Raji (cell line): ENCODE results near the gene FOSB.

Source experiments
- POLR2A ChIP-seq: IDR thresholded peaks from 2 replicates; pipeline ENCODE4 v1.6.1; 2011; ENCODE audit warnings: low read depth, low read length, control low read depth; ENCODE audit not compliant: insufficient read depth

Gene FOSB

GRCh38 chr19:45440259-45440638 is 27.5 kb upstream of the FOSB start:
- no peak for TF ChIP-seq POLR2A

- no peak for TF ChIP-seq POLR2A
Measured at GRCh38 chr19:45440873-45441654, 26.7 kb upstream of the FOSB start.

- TF ChIP-seq POLR2A: no peak
Measured at GRCh38 chr19:45442408-45442777, 25.4 kb upstream of the FOSB start.

- no peak for TF ChIP-seq POLR2A
Measured at GRCh38 chr19:45442778-45443461, 24.9 kb upstream of the FOSB start.

GRCh38 chr19:45443462-45444317 is 24.1 kb upstream of the FOSB start:
- no peak for TF ChIP-seq POLR2A

GRCh38 chr19:45444318-45445041 is 23.3 kb upstream of the FOSB start:
- TF ChIP-seq POLR2A: peak; percentile 59; the same call in 1 of the 2 replicates

GRCh38 chr19:45445139-45445538 is 22.7 kb upstream of the FOSB start:
- no peak for TF ChIP-seq POLR2A

- TF ChIP-seq POLR2A: no peak
Measured at GRCh38 chr19:45446295-45446694, 21.5 kb upstream of the FOSB start.

- TF ChIP-seq POLR2A: no peak
Measured at GRCh38 chr19:45446944-45447343, 20.9 kb upstream of the FOSB start.

GRCh38 chr19:45448425-45448756 is 19.4 kb upstream of the FOSB start:
- TF ChIP-seq POLR2A: no peak

GRCh38 chr19:45448887-45449299 is 18.9 kb upstream of the FOSB start:
- no peak for TF ChIP-seq POLR2A

GRCh38 chr19:45450012-45450333 is 17.8 kb upstream of the FOSB start:
- peak; percentile 70 for TF ChIP-seq POLR2A

- TF ChIP-seq POLR2A: no peak; the same call in 1 of the 2 replicates
Measured at GRCh38 chr19:45451131-45451849, 16.5 kb upstream of the FOSB start.

- TF ChIP-seq POLR2A: no peak
Measured at GRCh38 chr19:45451850-45452387, 15.9 kb upstream of the FOSB start.
